Large intestine (tissue), 3 donors: ENCODE measurements around the gene MROH2A. TPM values are rescaled to one million over a fixed set of nuclear protein-coding genes. Genes with fewer than 3 reads are reported as not detected.

Experiments used
- DNase-seq, 2 donors: peaks; one replicate each; pipeline versions ENCODE4 v3.0.0 to v3.0.0-alpha.2; 2013
- H3K27ac ChIP-seq: one replicate; pipeline ENCODE4 v1.5.1; 2013; ENCODE audit warnings: low read length
- H3K27me3 ChIP-seq: 2 replicates; pipeline ENCODE4 v1.6.1; 2013; ENCODE audit warnings: low read length; ENCODE audit not compliant: control insufficient read depth, insufficient read depth
- H3K36me3 ChIP-seq: 2 replicates; pipeline ENCODE4 v1.6.1; 2013; ENCODE audit warnings: low read length; ENCODE audit not compliant: control insufficient read depth, insufficient read depth
- H3K4me1 ChIP-seq: one replicate; pipeline ENCODE4 v1.6.1; 2013; ENCODE audit warnings: low read length; ENCODE audit not compliant: control insufficient read depth, insufficient read depth
- H3K4me3 ChIP-seq: one replicate; pipeline ENCODE4 v1.5.1; 2013; ENCODE audit warnings: low read length
- H3K9me3 ChIP-seq: one replicate; pipeline ENCODE4 v1.6.1; 2013; ENCODE audit warnings: mild to moderate bottlenecking, low read depth, low read length, moderate library complexity; ENCODE audit not compliant: control insufficient read depth
- WGBS: methylation state at CpG from one replicate; pipeline ENCODE4 v1.1.5; 2013; ENCODE audit warnings: low lambda C conversion rate; ENCODE audit not compliant: insufficient coverage; 5-methylcytosine and 5-hydroxymethylcytosine counted together
- polyA plus RNA-seq: library from polyadenylated mRNA; unstranded; fragments of 120-200 nt; gene quantifications from one replicate; pipeline ENCODE4 v1.2.1, GENCODE V29; 2013

MROH2A gene
- polyA plus RNA-seq, 1 donor: 0.16 TPM

DNA sequence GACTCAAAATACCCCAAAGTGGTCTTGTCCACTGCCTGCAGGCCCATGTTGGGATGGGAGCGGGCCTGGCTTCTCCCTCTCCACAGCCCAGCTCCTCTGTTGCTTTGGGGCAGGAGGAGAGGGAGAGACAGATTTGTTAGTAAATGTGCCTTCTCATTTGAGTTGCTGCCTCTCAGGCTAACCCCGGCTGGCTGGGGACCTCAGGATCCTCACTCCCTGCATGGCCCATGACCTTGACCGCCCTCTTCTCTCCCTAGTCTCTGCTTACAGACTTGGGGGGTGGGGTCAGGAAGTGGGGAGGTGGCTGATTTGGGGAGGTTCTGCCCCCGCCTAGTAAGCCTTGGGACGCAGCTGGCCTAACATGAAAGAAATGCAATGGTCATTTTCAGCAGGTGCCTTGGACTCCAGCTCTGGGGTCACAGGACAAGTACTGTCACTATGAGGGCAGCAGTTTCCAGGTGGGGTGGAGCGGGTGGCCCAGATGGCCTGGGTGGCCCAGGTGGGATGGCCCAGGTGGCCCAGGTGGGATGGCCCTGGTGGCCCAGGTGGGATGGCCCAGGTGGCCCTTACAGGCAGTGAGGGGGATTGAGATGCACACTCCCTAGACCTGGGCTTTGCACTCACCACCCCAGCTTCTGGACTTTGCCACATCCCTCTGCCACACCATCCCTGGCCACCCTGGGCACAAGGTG, 52.1 kb downstream of the MROH2A start:
- H3K36me3 ChIP-seq: peaks cover 7% of the 10 kb centered on the region
- peaks cover 5% of the 10 kb centered on the region for H3K4me1 ChIP-seq
- H3K4me3 ChIP-seq: no peak overlapping the region
- no peaks in the 10 kb centered on the region for H3K9me3 ChIP-seq
- no peaks in the 10 kb centered on the region for H3K27me3 ChIP-seq
- H3K27ac ChIP-seq: no peak overlapping the region
- no CpG with 5 or more reads among the region's 6 CpGs for WGBS
- no peak for DNase-seq

DNA sequence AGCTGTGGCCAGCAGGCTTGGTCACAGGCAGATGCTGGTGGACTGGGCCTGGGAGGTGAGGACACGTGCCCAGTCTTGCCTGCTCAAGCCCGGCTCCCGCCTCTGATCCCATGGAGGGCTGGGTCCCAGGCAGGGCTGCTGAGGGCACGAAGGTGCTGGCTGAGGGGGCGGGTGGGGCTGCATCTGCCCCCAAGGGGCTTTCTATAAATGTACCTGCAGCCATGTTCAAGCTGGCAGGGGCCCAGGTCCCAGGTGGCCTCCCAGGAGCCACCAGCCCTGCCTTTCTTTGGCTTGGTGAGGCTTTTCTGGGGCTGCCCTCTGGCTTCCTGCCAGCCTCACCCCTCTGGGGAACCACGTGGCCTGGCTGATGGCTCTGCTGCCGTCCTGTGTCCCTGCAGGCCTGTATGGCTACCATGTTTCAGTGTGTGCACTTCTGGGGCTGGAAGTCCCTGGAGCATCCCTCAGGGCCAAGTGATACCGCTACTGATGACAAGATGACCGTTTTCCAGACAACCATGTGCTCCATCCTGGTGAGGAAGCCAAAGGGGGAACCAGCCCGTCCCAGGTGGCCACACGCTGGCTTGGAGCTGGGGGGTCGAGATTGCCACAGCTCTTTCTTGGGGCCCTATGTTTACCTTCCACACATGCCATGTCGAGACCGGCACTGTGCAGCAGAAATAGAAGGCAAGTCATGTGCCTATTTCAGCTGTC, 53.0 kb downstream of the MROH2A start:
- no CpG with 5 or more reads among the region's 14 CpGs for WGBS
- no peak for DNase-seq
- no peaks in the 10 kb centered on the region for H3K27me3 ChIP-seq
- H3K36me3 ChIP-seq: peaks cover 16% of the 10 kb centered on the region
- H3K4me1 ChIP-seq: peaks cover 5% of the 10 kb centered on the region
- H3K9me3 ChIP-seq: no peaks in the 10 kb centered on the region
- H3K4me3 ChIP-seq: no peak overlapping the region
- H3K27ac ChIP-seq: no peak overlapping the region

DNA sequence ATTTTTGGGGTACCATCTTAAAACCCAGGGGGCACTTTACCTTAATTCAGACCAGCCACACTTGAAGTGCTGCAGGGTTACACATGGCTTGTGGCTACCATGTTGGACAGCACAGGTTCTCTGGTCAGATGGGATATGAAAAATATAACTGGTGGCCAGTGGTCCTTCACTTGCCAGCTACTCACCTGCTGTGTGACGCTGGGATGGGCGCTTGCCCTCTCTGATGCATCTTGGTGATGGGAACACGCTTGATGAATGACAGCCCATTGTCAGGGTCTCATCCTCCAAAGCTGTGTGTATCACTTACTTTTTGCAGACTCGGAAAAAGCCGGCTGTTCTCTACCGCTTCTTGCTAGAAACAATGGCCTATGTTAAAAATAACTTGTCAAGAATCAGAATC, 53.7 kb downstream of the MROH2A start:
- no peaks in the 10 kb centered on the region for H3K9me3 ChIP-seq
- no peak for DNase-seq
- H3K36me3 ChIP-seq: peaks cover 22% of the 10 kb centered on the region
- no peak overlapping the region for H3K27ac ChIP-seq
- no peak overlapping the region for H3K4me3 ChIP-seq
- no peaks in the 10 kb centered on the region for H3K27me3 ChIP-seq
- WGBS: no CpG with 5 or more reads among the region's 6 CpGs
- H3K4me1 ChIP-seq: peaks cover 5% of the 10 kb centered on the region

DNA sequence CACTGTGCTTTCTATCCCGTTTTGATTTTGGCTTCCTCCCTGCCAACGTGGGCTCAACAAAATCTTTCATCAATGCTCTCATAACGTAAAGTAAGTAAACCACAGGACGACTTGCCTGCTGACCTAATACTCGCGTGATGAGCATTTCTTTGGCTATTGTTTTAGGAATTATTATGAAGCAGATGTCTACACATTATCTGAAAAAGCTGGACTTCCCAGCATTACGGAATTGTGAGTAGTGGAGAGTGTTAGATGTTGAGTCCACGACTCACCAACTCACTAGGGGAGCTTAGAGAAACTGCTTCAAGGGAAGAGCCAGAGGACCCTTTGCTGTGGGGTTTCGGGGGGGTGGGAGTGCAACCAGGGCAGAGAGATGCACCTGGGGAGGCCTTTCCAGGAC, 54.3 kb downstream of the MROH2A start:
- Histone ChIP-seq H3K27me3 (no peaks in the 10 kb centered on the region), H3K36me3 (peaks cover 22% of the 10 kb centered on the region), H3K4me3 (no peak overlapping the region), H3K4me1 (peaks cover 5% of the 10 kb centered on the region), H3K9me3 (no peaks in the 10 kb centered on the region), H3K27ac (no peak overlapping the region)
- DNase-seq: no peak
- WGBS: 80% methylated on average over 4 of the region's 9 CpGs

DNA sequence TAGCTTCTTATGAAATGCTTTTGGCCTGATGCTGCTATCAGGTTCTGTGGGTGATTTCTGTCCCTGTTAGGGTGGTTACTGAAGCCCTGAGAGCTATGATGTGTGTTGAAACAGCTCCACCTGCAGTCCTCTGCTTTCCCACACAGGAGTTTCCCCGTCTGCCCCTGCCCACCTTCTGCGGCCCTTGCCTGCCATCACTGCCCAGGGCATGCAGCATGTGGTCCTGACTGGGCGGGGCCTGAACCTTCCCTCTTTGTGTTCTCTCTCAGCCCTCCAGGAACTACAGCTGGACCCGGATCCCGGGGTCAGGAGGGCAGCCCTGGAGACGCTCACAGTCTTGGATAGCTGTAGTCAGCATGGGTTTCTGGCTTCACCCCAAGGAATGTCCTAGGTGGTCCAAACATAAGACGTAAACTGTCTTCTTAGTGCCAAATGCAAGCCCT, 54.8 kb downstream of the MROH2A start:
- no peaks in the 10 kb centered on the region for H3K9me3 ChIP-seq
- peaks cover 22% of the 10 kb centered on the region for H3K36me3 ChIP-seq
- H3K27ac ChIP-seq: no peak overlapping the region
- H3K27me3 ChIP-seq: no peaks in the 10 kb centered on the region
- peak; percentile 35 to 72 for DNase-seq
- peaks cover 5% of the 10 kb centered on the region for H3K4me1 ChIP-seq
- H3K4me3 ChIP-seq: no peak overlapping the region
- WGBS: no CpG with 5 or more reads among the region's 7 CpGs

DNA sequence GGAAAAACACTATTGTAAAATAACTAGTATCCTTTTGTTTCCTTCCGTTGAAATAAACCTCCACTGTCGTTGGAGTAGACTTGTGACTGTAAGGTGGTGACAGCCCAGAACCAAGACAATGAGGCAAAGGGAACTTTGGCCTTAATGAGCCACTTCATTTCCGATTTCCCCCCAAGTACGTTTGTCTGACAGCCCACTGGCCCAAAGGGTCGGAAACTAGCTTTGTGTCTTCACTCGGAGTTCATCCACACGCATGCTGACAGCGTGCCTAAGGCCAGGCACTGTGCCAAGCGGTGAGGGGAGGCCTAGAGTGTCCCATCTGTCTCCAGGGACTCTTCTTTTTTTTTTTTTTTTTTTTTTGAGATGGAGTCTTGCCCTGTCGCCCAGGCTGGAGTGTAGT, 55.2 kb downstream of the MROH2A start:
- peaks cover 23% of the 10 kb centered on the region for H3K36me3 ChIP-seq
- H3K4me1 ChIP-seq: peaks cover 5% of the 10 kb centered on the region
- no peaks in the 10 kb centered on the region for H3K27me3 ChIP-seq
- no peak for DNase-seq
- WGBS: no CpG with 5 or more reads among the region's 10 CpGs
- H3K4me3 ChIP-seq: no peak overlapping the region
- H3K9me3 ChIP-seq: no peaks in the 10 kb centered on the region
- no peak overlapping the region for H3K27ac ChIP-seq

DNA sequence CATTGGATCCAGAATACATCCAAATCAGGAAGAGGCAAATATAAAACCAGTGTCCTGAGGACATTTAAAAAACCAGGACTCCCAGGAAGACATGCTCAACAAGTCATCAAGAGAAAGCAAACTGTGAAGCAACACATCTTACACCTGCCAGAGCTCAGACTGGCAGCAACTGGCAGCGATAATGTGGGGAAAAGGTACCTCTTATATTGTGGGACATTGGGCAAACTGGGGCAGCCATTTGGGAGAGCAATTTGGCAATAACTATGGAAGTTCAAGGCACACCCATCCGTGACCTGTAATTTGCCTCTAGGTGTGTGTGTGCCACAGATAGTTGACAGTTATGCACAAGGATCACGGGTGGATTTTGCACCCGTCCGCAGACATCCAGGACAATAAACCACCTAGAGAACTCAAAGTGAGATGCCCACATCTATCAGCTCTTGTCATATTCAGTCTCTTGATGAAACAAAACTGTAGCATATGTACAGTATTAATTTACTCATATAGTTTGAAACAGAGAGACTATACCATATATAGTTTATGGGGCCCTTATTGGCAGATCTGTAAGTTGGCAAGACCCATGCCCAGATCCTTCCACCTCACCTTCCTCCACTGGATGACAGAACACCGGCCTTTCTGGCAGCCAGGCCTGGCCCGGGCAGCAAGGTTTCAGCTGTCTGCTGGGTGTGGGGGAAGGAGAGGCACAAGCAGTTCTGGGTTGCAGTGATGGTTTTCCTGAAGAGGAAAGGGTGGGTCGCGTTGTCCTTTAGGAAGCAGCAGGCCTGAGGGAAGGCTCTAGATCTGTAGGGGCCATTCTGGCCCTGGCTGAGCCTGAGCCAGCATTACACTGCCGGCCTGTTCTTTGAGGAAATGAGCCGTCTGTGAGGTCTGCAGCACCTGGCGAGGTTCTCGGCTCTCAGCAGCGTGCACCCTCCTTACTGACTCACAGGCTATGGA, 57.4 kb downstream of the MROH2A start:
- H3K36me3 ChIP-seq: peaks cover 33% of the 10 kb centered on the region
- no peak overlapping the region for H3K4me3 ChIP-seq
- H3K4me1 ChIP-seq: peaks cover 5% of the 10 kb centered on the region
- H3K9me3 ChIP-seq: no peaks in the 10 kb centered on the region
- H3K27ac ChIP-seq: no peak overlapping the region
- H3K27me3 ChIP-seq: no peaks in the 10 kb centered on the region
- WGBS: no CpG with 5 or more reads among the region's 14 CpGs
- no peak for DNase-seq

DNA sequence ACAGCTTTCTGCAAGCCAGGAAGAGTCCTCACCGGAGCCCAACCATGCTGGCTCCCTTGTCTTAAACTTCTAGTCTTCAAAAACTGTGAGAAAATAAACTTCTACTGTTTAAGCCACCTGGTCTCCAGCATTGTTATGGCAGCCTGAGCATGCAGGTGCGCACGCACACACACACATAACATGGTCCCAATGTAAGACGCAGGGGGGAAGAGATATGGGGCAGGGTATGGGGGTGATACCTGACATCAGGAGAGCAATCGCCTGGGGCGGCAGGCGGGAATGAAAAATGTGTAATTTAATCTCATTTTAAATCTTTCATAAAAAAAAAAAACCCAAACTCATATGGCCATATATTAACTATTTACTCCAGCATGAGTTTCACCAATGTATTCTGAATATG, 58.2 kb downstream of the MROH2A start:
- no peak overlapping the region for H3K4me3 ChIP-seq
- peaks cover 40% of the 10 kb centered on the region for H3K36me3 ChIP-seq
- no CpG with 5 or more reads among the region's 7 CpGs for WGBS
- H3K27me3 ChIP-seq: no peaks in the 10 kb centered on the region
- peaks cover 5% of the 10 kb centered on the region for H3K4me1 ChIP-seq
- H3K9me3 ChIP-seq: no peaks in the 10 kb centered on the region
- H3K27ac ChIP-seq: no peak overlapping the region
- no peak for DNase-seq

DNA sequence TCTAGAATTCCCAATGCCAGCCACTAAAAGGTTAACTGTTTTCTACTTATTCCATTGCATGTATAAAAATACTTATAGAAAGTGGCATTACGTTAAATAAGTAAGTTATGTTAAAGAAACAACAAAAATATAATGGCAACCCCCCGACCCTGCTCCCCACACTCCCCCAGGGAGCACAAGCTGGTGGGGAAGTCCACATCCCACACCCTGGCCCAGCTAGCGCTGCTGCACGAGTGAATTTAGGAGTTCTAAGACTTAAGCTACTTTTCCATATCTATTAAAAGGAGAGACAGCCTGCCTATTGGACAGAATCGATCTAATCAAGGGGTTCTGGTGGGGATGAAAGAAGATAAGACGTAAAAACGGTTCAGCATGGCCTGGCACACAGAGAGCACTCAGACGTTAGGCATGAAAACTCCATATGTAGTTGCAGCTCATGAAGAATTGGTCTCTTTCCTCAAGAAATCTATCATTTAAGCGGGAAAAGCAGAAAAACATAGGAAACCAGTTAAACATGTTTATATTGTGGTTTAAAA, 59.6 kb downstream of the MROH2A start:
- no peak for DNase-seq
- Histone ChIP-seq H3K36me3 (peaks cover 46% of the 10 kb centered on the region), H3K4me1 (peaks cover 3% of the 10 kb centered on the region), H3K4me3 (no peak overlapping the region), H3K9me3 (no peaks in the 10 kb centered on the region), H3K27ac (no peak overlapping the region), H3K27me3 (no peaks in the 10 kb centered on the region)
- 93% methylated on average over 5 of the region's 9 CpGs for WGBS

DNA sequence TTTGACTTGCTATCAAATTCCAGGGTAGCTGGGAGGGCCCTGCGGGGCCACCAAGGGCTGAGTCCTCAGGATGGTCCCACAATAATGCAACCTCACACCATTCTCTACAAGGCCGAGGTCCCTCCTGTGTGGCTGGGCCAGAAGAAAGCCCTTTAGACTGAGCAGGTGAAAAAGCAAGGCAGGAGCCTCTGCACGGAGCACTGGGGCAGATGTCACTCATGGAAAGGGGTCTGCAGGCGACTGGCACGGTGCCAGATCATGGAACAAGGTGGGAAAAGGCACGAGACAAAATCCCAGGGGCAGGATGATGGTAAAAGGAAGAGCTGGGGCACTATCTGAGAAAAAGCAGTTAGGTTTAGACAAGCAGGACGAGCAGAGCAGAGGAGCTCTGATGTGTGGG, 60.1 kb downstream of the MROH2A start:
- H3K27me3 ChIP-seq: no peaks in the 10 kb centered on the region
- 100% methylated on average over 1 of the region's 7 CpGs for WGBS
- no peaks in the 10 kb centered on the region for H3K4me1 ChIP-seq
- no peaks in the 10 kb centered on the region for H3K9me3 ChIP-seq
- no peak overlapping the region for H3K4me3 ChIP-seq
- peaks cover 46% of the 10 kb centered on the region for H3K36me3 ChIP-seq
- H3K27ac ChIP-seq: no peak overlapping the region
- DNase-seq: no peak
